GM23338 (cell line): Measurements from ENCODE around the gene TMEM45A. TPM values are rescaled to one million over a fixed set of nuclear protein-coding genes. Genes with fewer than 3 reads are reported as not detected.

Experiments used
- ATAC-seq: fragments of 200-7000 bp; cut with Tn5 transposase; 3 replicates; pipeline ENCODE4 v1.9.1; 2020
- DNase-seq: peaks from one replicate; pipeline ENCODE4 v3.0.0-alpha.2; 2015; ENCODE audit warnings: low spot score
- H2AFZ ChIP-seq: fragments of 200-600 bp; sonication (generic); 2 replicates; pipeline ENCODE4 v1.8.0; 2016; ENCODE audit warnings: antibody characterized with exemption, mild to moderate bottlenecking, moderate library complexity
- H3F3A ChIP-seq: fragments of 200-600 bp; sonication (generic); replicated peaks from 2 replicates; pipeline ENCODE4 v1.8.0; 2017; ENCODE audit warnings: antibody characterized with exemption, mixed run types, low read depth
- H3K27ac ChIP-seq: fragments of 200-600 bp; sonication (generic); 2 replicates; pipeline ENCODE4 v1.6.1; 2016; ENCODE audit warnings: low read depth
- H3K27me3 ChIP-seq: fragments of 200-600 bp; sonication (generic); 2 replicates; pipeline ENCODE4 v1.8.0; 2016; ENCODE audit warnings: mild to moderate bottlenecking, mixed run types, moderate library complexity; ENCODE audit not compliant: insufficient read depth
- H3K36me3 ChIP-seq: fragments of 200-600 bp; sonication (generic); 2 replicates; pipeline ENCODE4 v1.8.0; 2016; ENCODE audit warnings: mild to moderate bottlenecking; ENCODE audit not compliant: insufficient read depth
- H3K4me1 ChIP-seq: fragments of 200-600 bp; sonication (generic); 2 replicates; pipeline ENCODE4 v1.8.0; 2016; ENCODE audit warnings: mild to moderate bottlenecking, moderate library complexity; ENCODE audit not compliant: insufficient read depth
- H3K4me2 ChIP-seq: fragments of 200-600 bp; sonication (generic); 2 replicates; pipeline ENCODE4 v1.7.1; 2017; ENCODE audit warnings: mixed run types
- H3K4me3 ChIP-seq: fragments of 200-600 bp; sonication (generic); 2 replicates; pipeline ENCODE4 v1.6.1; 2016; ENCODE audit warnings: mixed run types
- H3K79me2 ChIP-seq: fragments of 200-600 bp; sonication (generic); replicated peaks from 2 replicates; pipeline ENCODE4 v1.8.0; 2017; ENCODE audit warnings: mild to moderate bottlenecking; ENCODE audit not compliant: insufficient read depth
- H3K9me2 ChIP-seq: fragments of 200-600 bp; sonication (generic); 2 replicates; pipeline ENCODE4 v1.8.0; 2017; ENCODE audit not compliant: insufficient read depth
- H4K20me1 ChIP-seq: fragments of 200-600 bp; sonication (generic); replicated peaks from 2 replicates; pipeline ENCODE4 v1.8.0; 2017; ENCODE audit warnings: mild to moderate bottlenecking; ENCODE audit not compliant: insufficient read depth
- H3K27ac Mint-ChIP-seq: 2 replicates; pipeline ENCODE4 v1.8.0; 2020; ENCODE audit warnings: inconsistent platforms, mild to moderate bottlenecking, moderate library complexity, mixed read lengths
- H3K27me3 Mint-ChIP-seq: 3 replicates; pipeline ENCODE4 v1.8.0; 2022; ENCODE audit warnings: low read depth, mild to moderate bottlenecking, moderate library complexity, mixed read lengths, inconsistent platforms; ENCODE audit not compliant: insufficient read depth, poor library complexity
- H3K36me3 Mint-ChIP-seq: 3 replicates; pipeline ENCODE4 v1.8.0; 2021; ENCODE audit warnings: low read depth, mild to moderate bottlenecking, inconsistent platforms, moderate library complexity, mixed read lengths
- H3K4me1 Mint-ChIP-seq: 3 replicates; pipeline ENCODE4 v1.8.0; 2020; ENCODE audit warnings: mild to moderate bottlenecking, inconsistent platforms, mixed read lengths
- H3K4me3 Mint-ChIP-seq: 3 replicates; pipeline ENCODE4 v1.8.0; 2021; ENCODE audit warnings: moderate library complexity, mild to moderate bottlenecking, inconsistent platforms, mixed read lengths
- H3K9me3 Mint-ChIP-seq: 3 replicates; pipeline ENCODE4 v1.8.0; 2020; ENCODE audit warnings: moderate library complexity, mild to moderate bottlenecking, inconsistent platforms, mixed read lengths
- CREB1 ChIP-seq: fragments of 250-450 bp; sonication (Bioruptor Pico); IDR thresholded peaks from 2 replicates; pipeline ENCODE4 v1.5.0; 2020; ENCODE audit warnings: low read depth, mild to moderate bottlenecking, moderate library complexity
- EZH2 ChIP-seq: fragments of 200-600 bp; sonication (generic); IDR thresholded peaks from one replicate; pipeline ENCODE4 v1.8.0; 2017; ENCODE audit warnings: antibody characterized with exemption, mild to moderate bottlenecking, low read depth; ENCODE audit not compliant: unreplicated experiment
- EZH2phosphoT487 ChIP-seq: fragments of 200-600 bp; sonication (generic); IDR thresholded peaks from one replicate; pipeline ENCODE4 v1.8.1; 2018; ENCODE audit warnings: antibody characterized with exemption; ENCODE audit not compliant: unreplicated experiment
- JUNB ChIP-seq: IDR thresholded peaks from one replicate; pipeline ENCODE4 v1.6.1; 2016; ENCODE audit warnings: antibody characterized with exemption; ENCODE audit not compliant: unreplicated experiment
- NANOG ChIP-seq: IDR thresholded peaks from 2 replicates; pipeline ENCODE4 v1.6.1; 2016; ENCODE audit warnings: antibody characterized with exemption, borderline replicate concordance
- POLR2AphosphoS5 ChIP-seq: IDR thresholded peaks from 2 replicates; pipeline ENCODE4 v1.6.1; 2016; ENCODE audit warnings: antibody characterized with exemption, low read depth
- STAT1 ChIP-seq: IDR thresholded peaks from one replicate; pipeline ENCODE4 v1.6.1; 2016; ENCODE audit warnings: antibody characterized with exemption; ENCODE audit not compliant: unreplicated experiment
- ZNF114 ChIP-seq: fragments of 250-450 bp; sonication (Bioruptor Pico); IDR thresholded peaks from 2 replicates; pipeline ENCODE4 v1.5.0; 2020; ENCODE audit warnings: mild to moderate bottlenecking, moderate library complexity
- ZNF331 ChIP-seq: fragments of 250-450 bp; sonication (Bioruptor Pico); IDR thresholded peaks from 2 replicates; pipeline ENCODE4 v1.5.0; 2020; ENCODE audit warnings: low read depth, mild to moderate bottlenecking, moderate library complexity
- polyA plus RNA-seq: library from polyadenylated mRNA; unstranded; fragments of >200 nt; fragmentation: Nextera tagmentation; extraction: Ambion mirVana; gene quantifications from 2 replicates; pipeline ENCODE4 v1.2.1, GENCODE V29; 2016
- total RNA-seq: library from RNA; depleted of rRNA; stranded (reverse); fragments of >200 nt; shearing (Covaris generic); gene quantifications from 2 replicates; pipeline ENCODE4 v1.2.3, GENCODE V29; 2014
- TF ChIP-seq, protein P1 (sequence below), 2 experiments: fragments of 200-600 bp in 1 of 2; sonication (generic) in 1 of 2; conservative IDR thresholded peaks; 2 replicates each; pipeline versions ENCODE4 v1.5.1 to v1.6.1; 2016 to 2017; ENCODE audit warnings: antibody characterized with exemption in 2 of 2, low read depth in 2 of 2, mild to moderate bottlenecking in 2 of 2, moderate library complexity in 1 of 2
- TF ChIP-seq, protein P2 (sequence below): IDR thresholded peaks from one replicate; pipeline ENCODE4 v1.6.1; 2018; ENCODE audit warnings: antibody characterized with exemption; ENCODE audit not compliant: unreplicated experiment
- TF ChIP-seq, protein P3 (sequence below): fragments of 250-450 bp; sonication (Bioruptor Pico); IDR thresholded peaks from 2 replicates; pipeline ENCODE4 v1.5.0; 2020; ENCODE audit warnings: mild to moderate bottlenecking, moderate library complexity
- TF ChIP-seq, protein P4 (sequence below): IDR thresholded peaks from 2 replicates; pipeline ENCODE4 v1.6.1; 2016; ENCODE audit warnings: antibody characterized with exemption

The TMEM45A gene
- total and polyA plus RNA-seq, 2 experiments from 2014 or later, result 6.5 to 12.7 TPM

DNA sequence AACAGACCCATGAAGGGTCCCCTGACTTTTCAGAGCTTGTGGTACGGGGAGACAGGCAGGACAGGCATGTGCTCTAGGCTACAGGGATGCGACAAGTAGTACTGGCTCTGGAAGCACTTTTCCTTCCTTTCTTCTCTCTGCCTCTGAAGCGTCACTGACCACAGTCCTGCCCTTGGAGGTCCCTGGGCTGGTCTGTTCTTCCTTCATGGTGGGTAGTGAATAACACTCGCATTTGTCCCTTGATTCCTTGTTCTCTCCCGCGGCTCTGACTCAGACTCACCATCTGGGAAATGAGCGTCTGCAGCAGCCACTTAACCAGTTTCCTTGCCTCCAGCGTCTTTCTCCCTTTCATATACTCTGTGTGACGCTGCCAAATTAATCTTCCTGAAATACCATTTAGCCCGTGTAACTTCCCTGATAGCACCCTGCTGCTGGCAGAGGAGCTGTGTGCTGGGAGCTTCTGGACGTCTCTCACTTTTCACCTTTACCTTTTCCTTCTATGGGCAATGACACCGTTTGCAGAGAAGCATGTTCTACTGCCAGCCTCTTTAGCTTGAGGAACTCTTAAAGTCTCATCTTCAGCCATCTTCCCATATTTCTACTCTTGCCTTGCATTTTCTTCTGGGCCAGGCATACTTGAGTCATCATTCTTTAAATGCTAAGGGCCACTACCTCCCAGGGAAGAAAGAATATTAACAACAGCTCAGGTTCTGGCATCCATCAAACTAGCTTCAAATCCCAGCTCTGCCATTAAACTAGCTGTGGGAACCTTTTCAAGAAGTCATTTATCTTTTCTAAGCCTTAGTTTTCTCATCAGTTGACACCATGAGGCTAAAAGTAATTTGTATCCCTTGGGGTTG, 33.6 kb downstream of the TMEM45A start:
- Histone ChIP-seq H4K20me1 (no peaks in the 10 kb centered on the region), H3K36me3 (no peaks in the 10 kb centered on the region), H3K4me3 (no peak overlapping the region), H3K27ac (no peak overlapping the region), H3F3A (no peaks in the 10 kb centered on the region), H3K79me2 (no peaks in the 10 kb centered on the region), H3K4me1 (no peaks in the 10 kb centered on the region), H2AFZ (no peak overlapping the region), H3K9me2 (0 out of 2 replicates have a peak, but pooled peaks cover 6% of the 10 kb centered on the region), H3K4me2 (no peak overlapping the region), H3K27me3 (no peaks in the 10 kb centered on the region)
- H3K4me3 Mint-ChIP-seq, result no peak overlapping the region
- TF ChIP-seq JUNB, result no peak
- TF ChIP-seq ZNF114 (CRISPR knock-in tag), result no peak
- no peak for TF ChIP-seq CREB1 (CRISPR knock-in tag)
- TF ChIP-seq, protein P1, sequence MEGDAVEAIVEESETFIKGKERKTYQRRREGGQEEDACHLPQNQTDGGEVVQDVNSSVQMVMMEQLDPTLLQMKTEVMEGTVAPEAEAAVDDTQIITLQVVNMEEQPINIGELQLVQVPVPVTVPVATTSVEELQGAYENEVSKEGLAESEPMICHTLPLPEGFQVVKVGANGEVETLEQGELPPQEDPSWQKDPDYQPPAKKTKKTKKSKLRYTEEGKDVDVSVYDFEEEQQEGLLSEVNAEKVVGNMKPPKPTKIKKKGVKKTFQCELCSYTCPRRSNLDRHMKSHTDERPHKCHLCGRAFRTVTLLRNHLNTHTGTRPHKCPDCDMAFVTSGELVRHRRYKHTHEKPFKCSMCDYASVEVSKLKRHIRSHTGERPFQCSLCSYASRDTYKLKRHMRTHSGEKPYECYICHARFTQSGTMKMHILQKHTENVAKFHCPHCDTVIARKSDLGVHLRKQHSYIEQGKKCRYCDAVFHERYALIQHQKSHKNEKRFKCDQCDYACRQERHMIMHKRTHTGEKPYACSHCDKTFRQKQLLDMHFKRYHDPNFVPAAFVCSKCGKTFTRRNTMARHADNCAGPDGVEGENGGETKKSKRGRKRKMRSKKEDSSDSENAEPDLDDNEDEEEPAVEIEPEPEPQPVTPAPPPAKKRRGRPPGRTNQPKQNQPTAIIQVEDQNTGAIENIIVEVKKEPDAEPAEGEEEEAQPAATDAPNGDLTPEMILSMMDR (conservative IDR thresholded peaks at IDR 0.05; ENCODE audit: low read depth in 2 of 2), result no peak
- TF ChIP-seq EZH2phosphoT487, result no peak
- no peak for TF ChIP-seq POLR2AphosphoS5
- no peak for TF ChIP-seq NANOG
- TF ChIP-seq, protein P2, sequence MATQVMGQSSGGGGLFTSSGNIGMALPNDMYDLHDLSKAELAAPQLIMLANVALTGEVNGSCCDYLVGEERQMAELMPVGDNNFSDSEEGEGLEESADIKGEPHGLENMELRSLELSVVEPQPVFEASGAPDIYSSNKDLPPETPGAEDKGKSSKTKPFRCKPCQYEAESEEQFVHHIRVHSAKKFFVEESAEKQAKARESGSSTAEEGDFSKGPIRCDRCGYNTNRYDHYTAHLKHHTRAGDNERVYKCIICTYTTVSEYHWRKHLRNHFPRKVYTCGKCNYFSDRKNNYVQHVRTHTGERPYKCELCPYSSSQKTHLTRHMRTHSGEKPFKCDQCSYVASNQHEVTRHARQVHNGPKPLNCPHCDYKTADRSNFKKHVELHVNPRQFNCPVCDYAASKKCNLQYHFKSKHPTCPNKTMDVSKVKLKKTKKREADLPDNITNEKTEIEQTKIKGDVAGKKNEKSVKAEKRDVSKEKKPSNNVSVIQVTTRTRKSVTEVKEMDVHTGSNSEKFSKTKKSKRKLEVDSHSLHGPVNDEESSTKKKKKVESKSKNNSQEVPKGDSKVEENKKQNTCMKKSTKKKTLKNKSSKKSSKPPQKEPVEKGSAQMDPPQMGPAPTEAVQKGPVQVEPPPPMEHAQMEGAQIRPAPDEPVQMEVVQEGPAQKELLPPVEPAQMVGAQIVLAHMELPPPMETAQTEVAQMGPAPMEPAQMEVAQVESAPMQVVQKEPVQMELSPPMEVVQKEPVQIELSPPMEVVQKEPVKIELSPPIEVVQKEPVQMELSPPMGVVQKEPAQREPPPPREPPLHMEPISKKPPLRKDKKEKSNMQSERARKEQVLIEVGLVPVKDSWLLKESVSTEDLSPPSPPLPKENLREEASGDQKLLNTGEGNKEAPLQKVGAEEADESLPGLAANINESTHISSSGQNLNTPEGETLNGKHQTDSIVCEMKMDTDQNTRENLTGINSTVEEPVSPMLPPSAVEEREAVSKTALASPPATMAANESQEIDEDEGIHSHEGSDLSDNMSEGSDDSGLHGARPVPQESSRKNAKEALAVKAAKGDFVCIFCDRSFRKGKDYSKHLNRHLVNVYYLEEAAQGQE, result no peak
- TF ChIP-seq, protein P3, sequence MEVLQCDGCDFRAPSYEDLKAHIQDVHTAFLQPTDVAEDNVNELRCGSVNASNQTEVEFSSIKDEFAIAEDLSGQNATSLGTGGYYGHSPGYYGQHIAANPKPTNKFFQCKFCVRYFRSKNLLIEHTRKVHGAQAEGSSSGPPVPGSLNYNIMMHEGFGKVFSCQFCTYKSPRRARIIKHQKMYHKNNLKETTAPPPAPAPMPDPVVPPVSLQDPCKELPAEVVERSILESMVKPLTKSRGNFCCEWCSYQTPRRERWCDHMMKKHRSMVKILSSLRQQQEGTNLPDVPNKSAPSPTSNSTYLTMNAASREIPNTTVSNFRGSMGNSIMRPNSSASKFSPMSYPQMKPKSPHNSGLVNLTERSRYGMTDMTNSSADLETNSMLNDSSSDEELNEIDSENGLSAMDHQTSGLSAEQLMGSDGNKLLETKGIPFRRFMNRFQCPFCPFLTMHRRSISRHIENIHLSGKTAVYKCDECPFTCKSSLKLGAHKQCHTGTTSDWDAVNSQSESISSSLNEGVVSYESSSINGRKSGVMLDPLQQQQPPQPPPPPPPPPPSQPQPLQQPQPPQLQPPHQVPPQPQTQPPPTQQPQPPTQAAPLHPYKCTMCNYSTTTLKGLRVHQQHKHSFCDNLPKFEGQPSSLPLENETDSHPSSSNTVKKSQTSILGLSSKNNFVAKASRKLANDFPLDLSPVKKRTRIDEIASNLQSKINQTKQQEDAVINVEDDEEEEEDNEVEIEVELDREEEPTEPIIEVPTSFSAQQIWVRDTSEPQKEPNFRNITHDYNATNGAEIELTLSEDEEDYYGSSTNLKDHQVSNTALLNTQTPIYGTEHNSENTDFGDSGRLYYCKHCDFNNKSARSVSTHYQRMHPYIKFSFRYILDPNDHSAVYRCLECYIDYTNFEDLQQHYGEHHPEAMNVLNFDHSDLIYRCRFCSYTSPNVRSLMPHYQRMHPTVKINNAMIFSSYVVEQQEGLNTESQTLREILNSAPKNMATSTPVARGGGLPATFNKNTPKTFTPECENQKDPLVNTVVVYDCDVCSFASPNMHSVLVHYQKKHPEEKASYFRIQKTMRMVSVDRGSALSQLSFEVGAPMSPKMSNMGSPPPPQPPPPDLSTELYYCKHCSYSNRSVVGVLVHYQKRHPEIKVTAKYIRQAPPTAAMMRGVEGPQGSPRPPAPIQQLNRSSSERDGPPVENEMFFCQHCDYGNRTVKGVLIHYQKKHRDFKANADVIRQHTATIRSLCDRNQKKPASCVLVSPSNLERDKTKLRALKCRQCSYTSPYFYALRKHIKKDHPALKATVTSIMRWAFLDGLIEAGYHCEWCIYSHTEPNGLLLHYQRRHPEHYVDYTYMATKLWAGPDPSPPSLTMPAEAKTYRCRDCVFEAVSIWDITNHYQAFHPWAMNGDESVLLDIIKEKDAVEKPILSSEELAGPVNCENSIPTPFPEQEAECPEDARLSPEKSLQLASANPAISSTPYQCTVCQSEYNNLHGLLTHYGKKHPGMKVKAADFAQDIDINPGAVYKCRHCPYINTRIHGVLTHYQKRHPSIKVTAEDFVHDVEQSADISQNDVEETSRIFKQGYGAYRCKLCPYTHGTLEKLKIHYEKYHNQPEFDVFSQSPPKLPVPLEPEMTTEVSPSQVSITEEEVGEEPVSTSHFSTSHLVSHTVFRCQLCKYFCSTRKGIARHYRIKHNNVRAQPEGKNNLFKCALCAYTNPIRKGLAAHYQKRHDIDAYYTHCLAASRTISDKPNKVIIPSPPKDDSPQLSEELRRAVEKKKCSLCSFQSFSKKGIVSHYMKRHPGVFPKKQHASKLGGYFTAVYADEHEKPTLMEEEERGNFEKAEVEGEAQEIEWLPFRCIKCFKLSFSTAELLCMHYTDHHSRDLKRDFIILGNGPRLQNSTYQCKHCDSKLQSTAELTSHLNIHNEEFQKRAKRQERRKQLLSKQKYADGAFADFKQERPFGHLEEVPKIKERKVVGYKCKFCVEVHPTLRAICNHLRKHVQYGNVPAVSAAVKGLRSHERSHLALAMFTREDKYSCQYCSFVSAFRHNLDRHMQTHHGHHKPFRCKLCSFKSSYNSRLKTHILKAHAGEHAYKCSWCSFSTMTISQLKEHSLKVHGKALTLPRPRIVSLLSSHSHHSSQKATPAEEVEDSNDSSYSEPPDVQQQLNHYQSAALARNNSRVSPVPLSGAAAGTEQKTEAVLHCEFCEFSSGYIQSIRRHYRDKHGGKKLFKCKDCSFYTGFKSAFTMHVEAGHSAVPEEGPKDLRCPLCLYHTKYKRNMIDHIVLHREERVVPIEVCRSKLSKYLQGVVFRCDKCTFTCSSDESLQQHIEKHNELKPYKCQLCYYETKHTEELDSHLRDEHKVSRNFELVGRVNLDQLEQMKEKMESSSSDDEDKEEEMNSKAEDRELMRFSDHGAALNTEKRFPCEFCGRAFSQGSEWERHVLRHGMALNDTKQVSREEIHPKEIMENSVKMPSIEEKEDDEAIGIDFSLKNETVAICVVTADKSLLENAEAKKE (CRISPR knock-in tag), result no peak
- TF ChIP-seq ZNF331 (CRISPR knock-in tag), result no peak
- TF ChIP-seq, protein P4, sequence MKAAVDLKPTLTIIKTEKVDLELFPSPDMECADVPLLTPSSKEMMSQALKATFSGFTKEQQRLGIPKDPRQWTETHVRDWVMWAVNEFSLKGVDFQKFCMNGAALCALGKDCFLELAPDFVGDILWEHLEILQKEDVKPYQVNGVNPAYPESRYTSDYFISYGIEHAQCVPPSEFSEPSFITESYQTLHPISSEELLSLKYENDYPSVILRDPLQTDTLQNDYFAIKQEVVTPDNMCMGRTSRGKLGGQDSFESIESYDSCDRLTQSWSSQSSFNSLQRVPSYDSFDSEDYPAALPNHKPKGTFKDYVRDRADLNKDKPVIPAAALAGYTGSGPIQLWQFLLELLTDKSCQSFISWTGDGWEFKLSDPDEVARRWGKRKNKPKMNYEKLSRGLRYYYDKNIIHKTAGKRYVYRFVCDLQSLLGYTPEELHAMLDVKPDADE, result no peak
- TF ChIP-seq EZH2, result no peak
- TF ChIP-seq STAT1, result no peak
- no peak for ATAC-seq
- H3K27ac Mint-ChIP-seq, result no peak overlapping the region
- no peaks in the 10 kb centered on the region for H3K9me3 Mint-ChIP-seq
- H3K4me1 Mint-ChIP-seq, result no peaks in the 10 kb centered on the region
- peaks cover 3% of the 10 kb centered on the region; the same call in 1 of the 3 replicates for H3K36me3 Mint-ChIP-seq
- no peak for DNase-seq
- H3K27me3 Mint-ChIP-seq, result no peaks in the 10 kb centered on the region
